A172 (cell line): ENCODE measurements around the gene HNRNPLL. TPM values are rescaled to one million over a fixed set of nuclear protein-coding genes. Genes with fewer than 3 reads are reported as not detected.
"Not testable (repeated sequence)": the region's sequence is repeated elsewhere in the genome, so short reads cannot be mapped to it uniquely, and the experiment has no call there.

Source experiments
- DNase-seq: peaks from one replicate; pipeline ENCODE4 v3.0.0-alpha.2; 2015; ENCODE audit warnings: low spot score
- total RNA-seq: library from RNA; depleted of rRNA; stranded (reverse); fragments of >200 nt; shearing (Covaris generic); gene quantifications from 2 replicates; pipeline ENCODE4 v1.2.3, GENCODE V29; 2014

Gene HNRNPLL
- total RNA-seq, 1 experiment from 2014 or later, result 49.2 TPM

DNA sequence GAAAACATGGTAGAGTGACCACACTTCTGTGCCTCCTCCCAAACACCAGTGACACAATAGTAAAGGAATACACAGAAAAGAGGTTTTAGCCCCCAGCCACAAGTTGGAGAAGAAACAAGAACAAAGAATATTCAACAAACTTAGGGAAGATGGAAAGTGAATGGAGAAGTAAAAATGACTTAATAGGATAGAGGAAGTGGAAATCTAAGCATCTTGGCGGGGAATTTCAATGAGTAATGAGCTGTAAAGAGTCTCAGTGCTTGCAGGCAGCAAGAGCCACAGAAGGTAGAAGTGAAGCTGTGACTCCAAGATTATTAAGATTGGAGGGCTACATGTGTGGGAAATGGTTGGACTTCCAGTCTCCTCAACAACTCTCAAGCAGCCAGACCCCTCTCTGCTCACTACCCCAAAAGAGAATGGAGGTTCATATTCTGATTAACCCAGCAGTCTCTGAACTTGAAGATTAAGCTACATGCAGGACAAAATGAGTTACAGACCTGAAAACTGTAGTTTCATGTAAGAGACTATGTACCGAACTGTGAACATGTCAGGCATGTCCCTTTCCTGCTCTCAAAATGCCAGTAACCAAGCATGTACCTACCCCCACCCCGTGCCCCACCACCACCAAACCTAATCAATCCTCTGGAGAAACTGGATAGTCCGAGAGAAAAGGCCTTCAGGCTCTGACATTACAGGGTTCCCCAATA lies 16.9 kb upstream of the HNRNPLL start:
- DNase-seq, result peak; percentile 30

DNA sequence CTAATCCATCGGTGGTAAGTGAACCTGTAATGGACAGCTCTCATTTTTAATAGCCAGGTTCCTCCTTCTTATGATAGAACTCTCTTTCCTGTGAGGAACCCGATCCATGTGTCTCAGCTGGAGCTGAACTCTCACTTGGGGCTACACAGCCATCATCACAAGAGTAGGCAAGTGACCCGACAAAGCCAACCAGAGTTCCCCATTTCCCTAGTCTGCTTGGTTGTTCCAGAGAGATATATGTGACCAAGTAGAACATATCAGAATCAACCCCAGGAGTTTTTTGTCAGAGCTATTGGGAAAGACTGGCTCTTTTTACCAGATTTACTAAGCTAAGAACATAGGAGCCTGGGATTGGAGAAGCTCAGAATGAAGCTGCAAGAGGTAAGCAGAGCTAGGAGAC lies 14.6 kb upstream of the HNRNPLL start:
- no peak for DNase-seq

DNA sequence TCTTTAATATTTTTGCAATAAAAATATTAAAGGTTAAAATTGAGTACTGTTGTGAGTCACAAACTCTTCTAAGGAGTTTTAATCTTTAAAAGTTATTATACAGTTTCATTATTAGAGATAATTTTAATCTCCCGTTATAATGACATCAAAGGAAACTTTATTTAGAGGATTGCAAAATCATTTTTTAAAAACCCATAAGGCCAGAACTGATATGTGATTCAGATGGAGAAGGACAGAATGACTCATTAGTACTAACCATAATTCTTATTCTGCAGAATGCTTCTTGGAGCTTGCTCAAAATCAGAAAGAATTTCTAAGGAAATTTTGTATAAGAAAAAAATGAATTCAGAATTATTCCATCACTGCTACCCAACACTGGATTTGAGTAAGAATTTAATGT lies 12.5 kb upstream of the HNRNPLL start:
- DNase-seq, result no peak

DNA sequence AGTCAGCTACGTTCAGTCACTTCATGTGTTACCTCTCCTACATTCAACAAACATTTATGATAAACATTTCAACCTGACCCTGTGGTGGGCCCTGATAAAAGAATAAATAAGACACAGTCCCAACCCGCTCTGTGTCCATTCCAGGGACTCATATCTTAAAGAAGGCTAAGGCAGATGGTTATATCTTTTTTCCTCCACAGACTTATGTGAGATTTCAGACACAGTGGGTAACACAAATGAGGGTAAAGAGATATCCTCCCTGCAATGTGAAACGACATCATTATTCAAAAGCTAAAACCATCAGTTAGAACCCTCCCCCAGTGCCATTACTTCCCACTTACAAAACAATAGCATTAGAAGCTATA lies 11.1 kb upstream of the HNRNPLL start:
- DNase-seq, result no peak

DNA sequence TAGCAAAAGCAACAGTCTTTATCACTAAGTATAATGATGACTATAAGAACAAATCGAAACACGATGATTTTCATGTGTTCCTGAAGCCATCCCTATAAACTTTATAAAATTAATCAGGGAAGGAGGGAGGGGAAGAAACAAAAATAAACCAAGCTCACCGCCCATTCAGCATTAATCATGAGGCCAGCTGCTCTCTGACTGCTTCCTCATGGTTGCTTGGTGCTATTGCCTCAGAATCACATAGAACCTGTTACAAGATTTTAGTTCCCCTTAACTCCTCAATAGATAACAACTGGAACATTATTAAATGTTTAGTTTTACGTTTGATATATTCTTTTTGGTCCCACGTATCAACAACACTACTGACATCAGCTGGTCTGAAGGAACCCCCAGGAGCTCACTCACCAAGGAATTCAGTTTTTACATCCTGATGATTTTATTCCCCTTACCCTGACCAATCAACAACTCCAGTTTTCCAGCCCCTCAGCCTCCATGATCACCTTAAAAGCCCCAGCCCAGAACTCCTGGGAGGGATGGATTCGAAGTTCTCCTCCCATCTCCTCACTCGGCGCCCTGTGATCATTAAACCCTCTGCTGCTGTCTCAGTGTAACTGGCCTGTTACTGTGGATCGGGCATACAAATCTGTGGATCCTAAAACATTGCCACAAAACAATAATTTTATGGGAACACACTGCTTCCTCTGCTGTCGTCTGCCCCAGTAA lies 10.6 kb upstream of the HNRNPLL start:
- no peak for DNase-seq

DNA sequence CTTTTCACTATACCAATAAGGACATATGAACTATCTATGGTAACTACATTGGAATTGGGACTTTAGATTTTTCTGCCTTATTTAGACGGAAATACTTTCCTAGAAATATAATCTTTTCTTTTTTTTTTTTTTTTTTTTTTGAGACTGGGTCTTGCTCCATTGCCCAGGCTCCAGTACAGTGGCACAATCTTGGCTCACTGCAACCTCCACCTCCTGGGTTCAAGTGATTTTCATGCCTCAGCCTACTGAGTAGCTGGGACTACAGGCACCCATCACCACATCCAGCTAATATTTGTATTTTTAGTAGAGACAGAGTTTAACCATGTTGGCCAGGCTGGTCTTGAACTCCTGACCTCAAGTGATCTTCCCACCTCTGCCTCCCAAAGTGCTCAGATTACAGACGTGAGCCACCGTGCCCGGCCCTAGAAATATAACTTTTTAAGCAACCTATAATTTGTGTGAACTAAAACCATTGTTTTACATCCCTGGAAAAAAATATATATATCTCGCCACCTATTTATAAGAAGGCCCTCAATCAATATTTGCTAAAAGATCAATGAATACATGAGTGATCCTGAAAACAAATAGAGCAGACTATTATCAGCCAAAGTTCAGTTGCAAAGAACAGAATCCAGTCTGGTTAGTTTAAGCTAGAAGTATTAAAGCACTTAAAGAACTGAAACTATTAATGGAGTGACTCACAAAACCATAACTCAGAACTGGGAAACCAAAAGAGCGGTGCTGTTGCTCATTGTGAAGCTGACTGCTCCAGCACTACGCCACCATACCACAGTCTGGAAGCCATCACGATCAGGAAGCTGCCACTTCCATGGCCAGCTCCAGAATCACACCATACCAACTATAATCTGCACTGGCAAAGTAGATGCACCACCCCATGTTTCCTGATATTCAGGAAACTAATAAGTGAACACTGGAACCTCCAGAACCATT lies 8.4 kb upstream of the HNRNPLL start:
- DNase-seq, result no peak

DNA sequence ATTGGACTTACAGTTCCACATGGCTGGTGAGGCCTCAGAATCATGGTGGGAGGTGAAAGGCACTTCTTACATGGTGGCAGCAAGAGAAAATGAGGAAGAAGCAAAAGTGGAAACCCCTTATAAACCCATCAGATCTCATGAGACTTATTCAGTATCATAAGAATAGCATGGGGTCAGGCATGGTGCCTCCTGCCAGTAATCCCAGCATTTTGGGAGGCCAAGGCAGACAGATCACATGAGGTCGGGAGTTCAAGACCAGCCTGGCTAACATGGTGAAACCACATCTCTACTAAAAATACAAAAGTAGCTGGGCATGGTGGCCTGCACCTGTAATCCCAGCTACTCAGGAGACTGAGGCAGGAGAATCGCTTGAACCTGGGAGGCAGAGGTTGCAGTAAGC lies 6.5 kb upstream of the HNRNPLL start:
- not testable (repeated sequence) for DNase-seq

DNA sequence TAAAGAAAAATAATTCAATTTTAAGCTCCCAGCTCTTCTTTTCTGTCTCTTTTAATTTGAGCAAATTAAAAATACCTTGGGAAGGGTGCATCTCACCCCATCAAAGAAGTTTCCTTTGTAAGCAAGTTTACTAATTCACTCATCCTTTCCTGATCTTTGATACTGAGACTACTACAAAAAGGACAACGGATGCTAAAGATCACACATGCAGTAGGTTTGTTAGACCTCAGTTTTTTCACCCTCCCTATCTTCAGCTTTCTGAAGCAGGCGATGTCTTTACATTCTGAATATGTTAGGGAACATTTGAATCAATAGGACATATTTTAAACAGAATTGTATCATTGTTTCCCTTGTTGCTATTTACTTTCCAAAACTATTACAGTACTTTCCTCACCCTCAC lies 6.0 kb upstream of the HNRNPLL start:
- DNase-seq, result no peak

DNA sequence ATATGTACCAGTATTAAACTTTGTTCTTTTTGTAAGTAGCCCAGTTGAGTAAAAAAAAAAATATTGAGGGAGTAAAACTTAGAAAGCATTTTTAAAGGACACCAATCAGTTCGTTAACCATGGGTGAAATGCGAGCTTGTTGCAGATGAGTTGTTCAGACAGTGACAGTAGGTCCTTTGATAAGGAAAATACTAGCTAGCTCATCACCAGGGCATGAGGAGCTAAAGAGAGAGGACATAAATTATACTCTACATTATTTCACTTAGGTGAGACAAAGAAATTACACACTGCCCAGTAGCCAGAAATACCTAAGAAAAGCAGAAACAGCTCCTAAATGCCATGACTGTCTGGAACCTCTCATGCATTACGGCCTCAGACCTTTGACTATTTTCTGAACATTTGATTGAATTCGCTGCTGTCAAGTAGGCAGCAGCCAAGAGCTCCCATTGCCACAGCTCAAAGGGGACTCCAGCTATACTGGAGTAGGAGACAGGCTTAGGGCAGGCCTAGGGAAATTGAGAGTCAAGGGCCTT lies 2.6 kb upstream of the HNRNPLL start:
- DNase-seq, result no peak

DNA sequence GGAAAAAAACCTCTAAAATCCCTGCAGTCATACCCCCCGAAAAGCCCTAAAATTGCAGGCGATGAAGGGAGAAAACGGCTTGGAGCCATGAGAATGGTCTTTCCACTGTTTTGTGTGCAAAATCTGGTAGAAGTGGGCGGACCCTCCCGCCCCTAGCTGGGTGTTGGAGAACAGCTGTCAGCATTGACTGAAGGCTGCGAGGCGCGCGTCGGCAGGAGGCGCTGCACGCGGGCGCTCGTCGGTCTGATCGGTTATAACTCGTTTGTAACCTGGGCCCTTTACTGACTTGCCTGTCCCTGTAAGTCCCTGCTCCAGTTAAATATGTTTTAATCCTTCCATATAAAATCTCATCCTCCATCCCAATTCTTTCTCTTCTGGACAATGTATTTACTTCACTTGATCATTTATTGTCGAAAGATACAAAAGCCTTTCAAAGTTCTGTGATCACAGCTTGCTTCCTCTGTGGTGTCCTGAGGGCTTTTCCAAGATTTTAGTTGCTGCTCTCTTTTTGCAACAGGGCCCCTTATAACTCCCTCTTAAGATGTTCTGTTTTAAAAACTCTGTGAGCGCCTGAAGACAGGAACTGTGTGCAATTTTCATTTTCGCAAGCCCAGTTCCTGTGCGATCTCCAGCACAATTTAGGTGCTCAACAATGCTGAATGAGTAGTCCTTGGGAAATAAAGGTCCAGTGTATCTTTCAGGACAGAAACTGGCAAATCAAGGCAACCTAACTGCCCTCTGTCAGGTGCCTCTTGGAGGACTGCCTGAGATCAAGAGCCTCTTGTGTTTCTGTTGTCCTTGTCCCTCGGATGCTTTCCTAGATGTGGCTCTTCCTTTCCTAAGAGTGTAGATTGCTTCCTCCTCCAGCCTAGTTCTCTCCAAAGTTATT lies 918 bp upstream of the HNRNPLL start:
- peak; percentile 79 for DNase-seq

DNA sequence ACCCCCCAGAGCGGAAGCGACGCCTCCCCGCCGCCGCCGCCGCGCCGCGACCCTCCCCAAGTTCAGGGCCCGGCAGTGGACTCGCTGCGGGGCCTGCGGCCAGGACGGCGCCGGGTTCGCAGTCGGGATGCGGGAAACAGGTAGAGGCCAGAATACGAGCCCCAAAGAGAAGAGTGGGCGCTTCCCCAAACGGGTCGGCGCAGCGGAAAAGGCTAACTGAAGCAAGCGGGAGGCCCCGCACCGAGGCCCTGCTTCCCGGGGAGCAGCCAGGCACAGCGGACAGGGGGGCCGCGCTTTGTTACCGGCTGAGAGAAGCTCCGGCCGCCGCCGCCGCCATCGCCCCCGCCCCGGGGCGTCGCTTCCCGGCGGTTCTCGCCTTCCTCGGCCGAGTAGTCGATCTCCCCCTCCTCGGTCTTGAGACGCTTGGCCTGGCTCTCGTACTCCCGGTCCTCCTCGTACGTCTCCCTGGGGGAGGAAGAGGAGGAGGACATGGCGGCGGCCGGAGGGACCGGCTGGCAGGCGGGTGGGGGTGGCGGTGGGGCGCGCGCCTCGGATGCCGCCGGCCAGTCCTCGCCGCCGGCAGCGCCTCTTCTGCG lies 494 bp downstream of the HNRNPLL start:
- DNase-seq, result no peak

DNA sequence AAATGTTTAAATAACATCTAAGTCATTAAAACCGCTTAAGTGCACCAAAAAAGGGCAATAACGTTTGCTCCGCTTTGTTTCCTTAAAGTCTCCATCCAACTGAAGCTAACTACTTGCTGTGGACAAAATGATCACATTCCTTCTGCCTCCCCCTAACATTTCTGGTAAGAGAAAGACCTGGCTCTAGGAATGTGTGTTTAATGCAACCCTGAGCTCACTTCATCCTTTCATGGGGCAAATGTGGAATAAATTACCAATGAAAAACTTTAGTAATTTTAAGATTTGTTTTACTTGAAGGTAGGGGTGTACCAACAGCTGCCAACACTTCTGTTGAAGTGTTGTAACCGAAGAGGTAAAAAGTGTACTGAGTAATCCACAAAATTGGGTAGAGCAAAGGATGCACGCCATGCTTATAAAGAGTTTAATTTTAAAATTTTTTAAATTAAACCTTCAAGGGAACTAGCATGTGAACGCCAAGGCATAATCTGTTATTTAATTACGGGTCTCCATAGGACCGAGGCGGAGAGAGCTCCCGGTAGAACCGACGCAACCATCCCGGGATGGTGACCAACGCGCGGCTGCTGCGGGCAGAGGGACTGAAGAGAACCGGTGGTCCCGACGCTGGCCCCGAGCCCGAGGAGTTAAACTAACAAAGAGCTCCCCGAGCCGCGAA lies 1.1 kb downstream of the HNRNPLL start:
- DNase-seq, result no peak

DNA sequence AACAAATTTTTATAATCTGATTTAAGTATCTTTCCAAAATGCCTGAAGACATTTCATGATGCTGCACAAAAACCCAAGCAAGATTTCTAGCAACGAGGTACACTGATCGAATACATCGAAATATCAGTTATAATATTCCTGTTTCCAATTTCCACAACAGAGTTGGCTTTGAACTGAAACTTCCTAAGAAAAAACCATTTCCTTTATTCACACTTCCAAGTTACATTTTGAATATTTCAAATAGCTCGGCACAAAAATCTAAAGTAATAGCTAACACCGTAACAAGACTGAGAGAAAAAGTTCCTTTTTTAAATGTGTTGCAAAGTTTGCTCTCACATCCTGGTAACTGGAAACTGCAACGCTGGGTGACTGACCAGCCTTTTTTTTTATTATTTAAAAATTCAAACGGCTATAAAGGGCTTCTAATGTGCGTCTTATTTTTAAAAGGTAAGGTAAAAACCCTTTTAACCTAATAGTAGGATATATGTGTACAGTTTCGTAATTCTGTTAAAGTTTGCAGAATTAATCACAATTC lies 1.7 kb downstream of the HNRNPLL start:
- DNase-seq, result no peak

DNA sequence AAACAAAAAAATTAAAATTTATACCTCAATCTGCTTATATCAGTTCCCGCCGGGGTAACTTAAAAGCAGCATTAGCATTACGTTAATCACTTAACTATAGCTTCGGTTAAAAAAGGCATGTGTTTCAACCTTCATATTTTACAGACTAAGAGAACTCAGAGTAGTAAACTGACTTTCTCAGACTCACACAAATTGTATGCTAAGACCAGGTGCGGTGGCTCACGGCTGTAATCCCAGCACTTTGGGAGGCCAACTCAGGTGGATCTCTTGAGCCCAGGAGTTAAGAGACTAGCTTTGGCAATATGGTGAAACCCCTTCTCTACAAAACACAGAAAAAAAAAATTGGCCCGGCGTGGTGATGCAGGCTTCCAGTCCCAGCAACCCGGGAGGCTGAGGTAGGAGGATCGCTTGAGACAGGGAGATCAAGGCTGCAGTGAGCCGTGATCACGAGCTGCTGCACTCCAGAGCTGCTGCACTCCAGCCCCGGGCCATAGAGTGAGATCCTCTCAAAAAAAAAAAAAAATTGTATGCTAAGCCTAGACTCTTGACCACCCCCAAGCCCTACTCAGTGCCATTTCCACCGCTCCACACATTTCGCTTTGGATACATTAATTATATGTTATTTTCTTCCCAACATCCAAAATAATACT lies 2.4 kb downstream of the HNRNPLL start:
- DNase-seq, result no peak

DNA sequence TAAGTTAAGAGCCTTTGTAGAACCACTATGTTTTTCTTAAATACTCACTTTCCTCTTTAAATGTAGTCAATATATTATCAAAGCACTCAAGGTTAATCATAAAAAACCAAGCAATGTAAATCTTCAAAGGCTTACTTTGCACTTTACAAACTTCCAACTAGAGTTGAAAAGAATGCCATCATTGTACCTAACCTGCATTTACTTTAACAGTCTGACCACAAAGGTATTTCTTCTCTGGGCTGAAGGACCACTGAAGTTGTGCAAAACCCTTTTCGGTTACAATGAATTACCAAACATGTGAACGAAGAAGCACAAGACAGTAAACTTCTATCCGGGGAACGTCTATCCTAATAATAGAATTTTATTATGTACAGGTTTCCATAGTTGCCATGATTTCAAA lies 3.0 kb downstream of the HNRNPLL start:
- DNase-seq, result no peak

DNA sequence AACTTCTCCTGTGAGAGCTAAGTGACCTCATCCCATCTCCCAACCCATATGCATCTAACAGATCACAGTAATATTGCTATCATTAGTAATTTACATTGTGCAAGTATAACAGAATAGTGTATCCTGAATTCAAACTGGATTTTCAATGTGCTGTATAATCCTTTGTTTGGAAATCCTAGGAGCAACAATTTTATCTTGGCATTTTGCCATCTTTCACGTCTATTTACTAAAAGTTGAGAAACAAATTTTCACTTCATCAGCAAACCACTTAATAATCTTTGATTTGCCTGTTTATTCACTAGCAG lies 3.8 kb downstream of the HNRNPLL start:
- no peak for DNase-seq

DNA sequence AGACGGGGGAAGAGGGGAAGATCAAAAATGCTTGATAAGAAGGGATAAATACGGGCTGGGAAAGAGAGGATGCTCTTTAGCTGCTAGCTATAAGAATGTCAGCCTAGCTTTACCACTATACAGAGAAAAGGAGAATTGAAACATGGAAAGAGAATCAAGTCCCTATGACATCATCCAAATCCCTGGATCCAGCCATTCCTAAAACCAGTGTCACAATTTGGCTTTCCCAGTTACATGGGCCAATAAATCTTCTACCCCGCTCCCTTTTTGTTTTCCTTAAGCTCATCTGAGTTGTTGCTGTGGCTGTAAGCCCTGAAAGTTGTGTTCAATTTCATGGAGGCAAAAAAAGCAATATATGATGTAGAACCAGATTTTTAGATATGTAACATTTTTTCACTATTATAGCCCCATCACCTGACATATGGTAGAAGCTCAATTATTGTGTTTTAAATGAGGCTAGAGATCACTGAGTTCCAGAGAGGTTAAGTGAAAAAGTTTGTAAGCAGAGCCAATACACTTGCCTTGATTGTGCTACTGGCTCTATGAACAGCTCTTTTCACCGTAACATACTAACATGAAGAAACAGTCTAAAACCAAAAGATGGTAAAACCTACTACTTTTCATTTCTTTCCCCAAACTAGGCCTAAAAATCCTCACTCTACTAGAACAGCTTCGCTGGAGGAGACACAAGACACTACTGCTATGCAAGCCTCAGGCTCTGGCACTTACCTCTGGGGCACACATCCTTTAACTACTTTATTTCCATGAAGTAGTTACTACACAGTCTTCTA lies 4.3 kb downstream of the HNRNPLL start:
- DNase-seq, result no peak

DNA sequence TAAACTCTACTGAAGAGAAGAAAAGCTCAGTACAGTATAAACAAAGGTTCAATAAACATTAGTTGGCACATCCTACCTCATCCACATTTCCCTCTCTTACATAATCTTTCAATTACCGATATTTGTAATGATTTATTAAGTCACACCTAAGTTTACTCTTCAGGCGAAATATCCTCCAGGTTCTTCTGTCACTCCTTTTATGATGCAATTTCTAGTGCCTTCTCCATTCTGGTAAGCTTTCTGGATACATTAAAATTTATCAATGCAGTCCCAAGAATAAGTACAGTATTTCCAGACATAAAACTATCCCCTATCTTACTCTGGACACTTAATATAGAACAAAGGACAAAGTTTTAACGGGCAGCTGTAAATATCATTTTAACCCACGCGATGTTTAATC lies 5.6 kb downstream of the HNRNPLL start:
- DNase-seq, result no peak

DNA sequence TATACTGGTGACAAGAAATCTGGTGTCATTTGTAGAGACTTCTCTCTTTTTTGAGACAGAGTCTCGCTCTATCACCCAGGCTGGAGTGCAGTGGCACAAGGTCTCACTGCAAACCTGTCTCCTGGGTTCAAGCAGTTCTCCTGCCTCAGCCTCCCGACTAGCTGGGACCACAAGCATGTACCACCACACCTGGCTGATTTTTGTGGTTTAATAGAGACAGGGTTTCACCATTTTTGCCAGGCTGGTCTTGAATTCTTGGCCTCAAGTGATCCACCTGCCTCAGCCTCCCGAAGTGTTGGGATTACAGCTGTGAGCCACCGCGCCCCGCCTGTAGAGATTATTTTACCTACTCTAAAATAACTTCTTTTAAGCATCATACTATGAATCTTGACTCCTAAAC lies 6.5 kb downstream of the HNRNPLL start:
- DNase-seq, result no peak
